Hepatocyte (in vitro differentiated cells): Measurements from ENCODE around the gene GMDS.

Experiments
- CTCF ChIP-seq: fragments of 200-600 bp; sonication (generic); IDR thresholded peaks from 2 replicates; pipeline ENCODE4 v1.5.1; 2016; ENCODE audit warnings: antibody characterized with exemption, mild to moderate bottlenecking; ENCODE audit not compliant: poor library complexity
- EZH2phosphoT487 ChIP-seq: fragments of 200-600 bp; sonication (generic); IDR thresholded peaks from one replicate; pipeline ENCODE4 v1.6.1; 2018; ENCODE audit warnings: antibody characterized with exemption, mild to moderate bottlenecking, low read depth, moderate library complexity; ENCODE audit not compliant: unreplicated experiment, severe bottlenecking

- TF ChIP-seq EZH2phosphoT487 (no peak), CTCF (no peak)
These were observed 498.4 kb downstream of the GMDS start for GRCh38 chr6:1747003-1747402.
